ENCODE data around the gene SHISA7. TPM values are rescaled to one million over a fixed set of nuclear protein-coding genes. Genes with fewer than 3 reads are reported as not detected.
A peak's percentile ranks its signal among the peaks of the same experiment; 100 is the strongest.

Gene SHISA7
- total RNA-seq, 1 donor from 2014 or later: 3.2 TPM

DNA sequence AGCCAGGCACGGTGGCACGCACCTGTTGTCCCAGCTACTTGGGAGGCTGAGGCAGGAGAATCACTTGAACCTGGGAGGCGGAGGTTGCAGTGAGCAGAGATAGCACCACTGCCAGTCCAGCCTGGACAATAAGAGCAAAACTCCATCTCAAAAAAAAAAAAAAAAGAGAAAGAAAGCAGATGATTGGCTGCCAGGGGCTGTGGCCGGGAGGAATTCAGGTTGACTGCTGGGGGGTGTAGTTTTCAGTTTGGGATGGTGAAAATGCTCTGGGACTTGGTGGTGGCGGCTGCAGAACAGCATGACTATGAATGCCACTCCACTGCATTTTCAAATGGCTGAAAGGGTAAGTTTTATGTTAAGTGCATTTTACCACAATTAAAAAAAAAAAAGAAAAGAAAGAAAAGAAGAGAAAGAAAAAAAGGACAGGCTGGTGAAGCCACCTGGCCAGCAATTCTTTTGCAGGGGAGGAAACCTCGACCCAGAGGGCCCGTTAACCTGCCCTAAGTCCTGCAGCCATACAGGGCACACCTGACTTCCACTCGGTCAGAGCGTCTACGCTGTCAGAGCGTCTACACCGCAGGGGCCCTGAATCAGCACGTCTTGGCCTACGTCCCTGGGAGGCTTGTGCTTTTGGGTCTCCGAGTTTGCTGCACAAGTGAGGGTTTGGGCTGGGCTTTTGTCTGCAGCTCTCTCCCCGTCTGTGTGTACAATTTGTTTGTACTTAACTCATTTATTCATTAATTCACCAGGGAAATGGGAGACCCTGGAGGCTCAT, 14.8 kb upstream of the SHISA7 start:
- peak overlapping the region; percentile 63 for H3K4me3 Mint-ChIP-seq (ENCODE audit: unreplicated experiment)
- H3K4me1 Mint-ChIP-seq (ENCODE audit: low read depth, unreplicated experiment): peaks cover 18% of the 10 kb centered on the region

DNA sequence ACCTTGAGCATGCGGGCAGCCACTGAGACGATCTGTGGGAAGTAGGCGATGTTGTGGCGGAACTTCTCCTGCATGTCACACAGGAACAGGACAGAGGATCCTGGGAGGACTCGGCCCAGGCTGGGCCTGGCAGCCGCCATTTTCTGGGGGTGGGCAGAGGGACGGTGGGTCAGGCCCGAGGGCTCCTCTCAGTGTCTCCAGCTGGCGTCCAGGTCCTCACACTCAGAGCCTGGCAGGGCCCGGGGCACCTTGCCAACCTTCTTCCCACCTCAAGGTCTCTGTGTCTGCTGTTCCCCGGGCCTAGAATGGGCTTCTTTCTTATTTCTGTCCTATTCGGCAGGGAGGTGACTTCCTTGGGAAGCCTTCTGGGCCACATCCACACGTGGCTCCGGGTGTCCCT, 13.2 kb upstream of the SHISA7 start:
- DNase-seq: no peak
- TF ChIP-seq, protein P1, sequence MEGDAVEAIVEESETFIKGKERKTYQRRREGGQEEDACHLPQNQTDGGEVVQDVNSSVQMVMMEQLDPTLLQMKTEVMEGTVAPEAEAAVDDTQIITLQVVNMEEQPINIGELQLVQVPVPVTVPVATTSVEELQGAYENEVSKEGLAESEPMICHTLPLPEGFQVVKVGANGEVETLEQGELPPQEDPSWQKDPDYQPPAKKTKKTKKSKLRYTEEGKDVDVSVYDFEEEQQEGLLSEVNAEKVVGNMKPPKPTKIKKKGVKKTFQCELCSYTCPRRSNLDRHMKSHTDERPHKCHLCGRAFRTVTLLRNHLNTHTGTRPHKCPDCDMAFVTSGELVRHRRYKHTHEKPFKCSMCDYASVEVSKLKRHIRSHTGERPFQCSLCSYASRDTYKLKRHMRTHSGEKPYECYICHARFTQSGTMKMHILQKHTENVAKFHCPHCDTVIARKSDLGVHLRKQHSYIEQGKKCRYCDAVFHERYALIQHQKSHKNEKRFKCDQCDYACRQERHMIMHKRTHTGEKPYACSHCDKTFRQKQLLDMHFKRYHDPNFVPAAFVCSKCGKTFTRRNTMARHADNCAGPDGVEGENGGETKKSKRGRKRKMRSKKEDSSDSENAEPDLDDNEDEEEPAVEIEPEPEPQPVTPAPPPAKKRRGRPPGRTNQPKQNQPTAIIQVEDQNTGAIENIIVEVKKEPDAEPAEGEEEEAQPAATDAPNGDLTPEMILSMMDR (IDR thresholded peaks at IDR 0.05; ENCODE audit: partially characterized antibody, unreplicated experiment): no peak
- Mint-ChIP-seq H3K27ac (ENCODE audit: unreplicated experiment) (no peak overlapping the region), H3K9me3 (ENCODE audit: unreplicated experiment) (peaks cover 13% of the 10 kb centered on the region), H3K4me1 (ENCODE audit: low read depth, unreplicated experiment) (peaks cover 18% of the 10 kb centered on the region), H3K27me3 (ENCODE audit: unreplicated experiment) (peaks cover 12% of the 10 kb centered on the region), H3K4me3 (ENCODE audit: unreplicated experiment) (no peak overlapping the region), H3K36me3 (ENCODE audit: unreplicated experiment) (no peaks in the 10 kb centered on the region)

More for the DNA sequence above, 14.8 kb upstream of the SHISA7 start:
- Mint-ChIP-seq H3K27me3 (ENCODE audit: unreplicated experiment) (peaks cover 10% of the 10 kb centered on the region), H3K27ac (ENCODE audit: unreplicated experiment) (peak overlapping the region; percentile 64), H3K36me3 (ENCODE audit: unreplicated experiment) (no peaks in the 10 kb centered on the region), H3K9me3 (ENCODE audit: unreplicated experiment) (peaks cover 12% of the 10 kb centered on the region)
- no peak for DNase-seq
- TF ChIP-seq, protein P1 (IDR thresholded peaks at IDR 0.05; ENCODE audit: partially characterized antibody, unreplicated experiment): no peak

DNA sequence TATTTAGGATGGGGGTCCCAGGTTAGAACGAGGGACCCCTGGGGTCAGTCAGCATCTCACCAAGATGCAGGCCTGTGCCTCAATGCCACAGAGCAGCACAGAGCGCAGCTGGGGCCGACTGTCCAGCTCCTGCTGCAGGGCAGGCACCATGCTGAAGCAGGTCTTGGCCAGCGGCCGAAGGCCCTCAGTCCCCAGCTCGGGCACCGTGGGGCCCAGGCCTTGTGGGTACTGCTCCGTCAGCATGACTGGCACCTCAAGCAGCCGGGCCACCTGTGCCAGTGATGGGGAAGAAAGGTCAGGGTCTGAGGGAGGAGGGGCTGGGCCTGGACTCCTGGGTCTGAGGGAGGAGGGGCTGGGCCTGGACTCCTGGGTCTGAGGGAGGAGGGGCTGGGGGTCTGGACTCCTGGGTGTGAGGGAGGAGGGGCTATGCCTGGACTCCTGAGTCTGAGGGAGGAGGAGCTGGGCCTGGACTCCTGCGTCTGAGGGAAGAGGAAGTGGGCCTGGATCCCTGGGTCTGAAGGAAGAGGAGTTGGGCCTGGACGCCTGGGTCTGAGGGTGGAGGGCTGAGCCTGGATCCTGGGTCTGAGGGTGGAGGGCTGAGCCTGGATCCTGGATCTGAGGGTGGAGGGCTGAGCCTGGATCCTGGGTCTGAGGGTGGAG, 12.6 kb upstream of the SHISA7 start:
- H3K4me3 Mint-ChIP-seq (ENCODE audit: unreplicated experiment): no peak overlapping the region
- peaks cover 13% of the 10 kb centered on the region for H3K9me3 Mint-ChIP-seq (ENCODE audit: unreplicated experiment)
- no peak for DNase-seq
- H3K4me1 Mint-ChIP-seq (ENCODE audit: low read depth, unreplicated experiment): peaks cover 18% of the 10 kb centered on the region
- TF ChIP-seq, protein P1 (IDR thresholded peaks at IDR 0.05; ENCODE audit: partially characterized antibody, unreplicated experiment): no peak
- H3K36me3 Mint-ChIP-seq (ENCODE audit: unreplicated experiment): no peaks in the 10 kb centered on the region
- no peak overlapping the region for H3K27ac Mint-ChIP-seq (ENCODE audit: unreplicated experiment)
- H3K27me3 Mint-ChIP-seq (ENCODE audit: unreplicated experiment): peaks cover 12% of the 10 kb centered on the region

DNA sequence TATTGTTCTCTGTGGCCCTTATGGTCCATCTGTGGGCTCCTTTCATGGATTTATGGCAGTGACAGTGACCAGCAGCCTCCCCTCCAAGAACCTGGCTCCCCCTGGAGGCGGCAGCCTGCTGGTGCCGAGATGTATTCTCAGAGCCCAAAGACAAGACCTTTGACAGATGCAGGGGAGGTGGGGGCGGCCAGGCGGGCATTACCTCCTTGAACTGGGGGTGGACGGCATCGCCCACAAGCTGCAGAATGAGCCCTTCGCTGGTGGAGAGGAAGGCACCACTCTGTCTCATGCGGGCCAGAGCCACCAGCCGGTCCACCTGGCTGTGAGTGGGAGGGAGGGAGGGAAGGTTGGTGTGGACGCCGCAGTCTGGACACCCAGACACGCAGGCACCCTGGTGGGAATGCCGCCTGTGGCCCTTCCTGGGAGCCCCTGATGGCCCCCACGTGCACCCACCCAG, 11.7 kb upstream of the SHISA7 start:
- no peak overlapping the region for H3K4me3 Mint-ChIP-seq (ENCODE audit: unreplicated experiment)
- peak; percentile 82 for DNase-seq

More for the DNA sequence above, 11.7 kb upstream of the SHISA7 start:
- TF ChIP-seq, protein P1 (IDR thresholded peaks at IDR 0.05; ENCODE audit: partially characterized antibody, unreplicated experiment): peak; percentile 73
- H3K4me1 Mint-ChIP-seq (ENCODE audit: low read depth, unreplicated experiment): peaks cover 10% of the 10 kb centered on the region
- no peaks in the 10 kb centered on the region for H3K36me3 Mint-ChIP-seq (ENCODE audit: unreplicated experiment)
- H3K27ac Mint-ChIP-seq (ENCODE audit: unreplicated experiment): peak overlapping the region; percentile 68
- H3K27me3 Mint-ChIP-seq (ENCODE audit: unreplicated experiment): peaks cover 15% of the 10 kb centered on the region
- H3K9me3 Mint-ChIP-seq (ENCODE audit: unreplicated experiment): peaks cover 13% of the 10 kb centered on the region

Measured in glutamatergic neuron (in vitro differentiated cells).